HG03060 (cell line): ENCODE results near the gene SCGB1C2.
"Not testable (repeated sequence)": the region's sequence is repeated elsewhere in the genome, so short reads cannot be mapped to it uniquely, and the experiment has no call there.

Experiments
- ATAC-seq: cut with Tn5 transposase; IDR thresholded peaks from one replicate; pipeline ENCODE4 v1.9.1; 2021; ENCODE audit warnings: low read depth, moderate number of reproducible peaks; ENCODE audit not compliant: unreplicated experiment

Gene SCGB1C2

GRCh38 chr17:165939-166338 is 28.6 kb downstream of the SCGB1C2 start:
- ATAC-seq, result no peak

GRCh38 chr17:168614-169013 is 31.2 kb downstream of the SCGB1C2 start:
- not testable (repeated sequence) for ATAC-seq

GRCh38 chr17:170130-170670 is 32.8 kb downstream of the SCGB1C2 start:
- no peak for ATAC-seq

- no peak for ATAC-seq
Measured at GRCh38 chr17:171871-172270, 34.5 kb downstream of the SCGB1C2 start.

- ATAC-seq, result no peak
Measured at GRCh38 chr17:172401-172800, 35.0 kb downstream of the SCGB1C2 start.

GRCh38 chr17:173166-173911 is 36.0 kb downstream of the SCGB1C2 start:
- ATAC-seq, result no peak

- ATAC-seq, result no peak
Measured at GRCh38 chr17:177155-177554, 39.8 kb downstream of the SCGB1C2 start.

GRCh38 chr17:177762-178161 is 40.4 kb downstream of the SCGB1C2 start:
- ATAC-seq, result no peak

GRCh38 chr17:178292-179065 is 41.1 kb downstream of the SCGB1C2 start:
- ATAC-seq, result no peak

- ATAC-seq, result no peak
Measured at GRCh38 chr17:179066-179432, 41.7 kb downstream of the SCGB1C2 start.

GRCh38 chr17:179781-180380 is 42.5 kb downstream of the SCGB1C2 start:
- ATAC-seq, result no peak

- no peak for ATAC-seq
Measured at GRCh38 chr17:180381-181244, 43.2 kb downstream of the SCGB1C2 start.

GRCh38 chr17:181245-182049 is 44.1 kb downstream of the SCGB1C2 start, which contains the start of gene DOC2B:
TSS of gene DOC2B (minus strand) at chr17:181650. CDS start at chr17:181479, 171 bp downstream.
- no peak for ATAC-seq

- no peak for ATAC-seq
Measured at GRCh38 chr17:182050-182751, 44.8 kb downstream of the SCGB1C2 start.

GRCh38 chr17:183021-183420 is 45.7 kb downstream of the SCGB1C2 start:
- no peak for ATAC-seq

GRCh38 chr17:185445-186138 is 48.2 kb downstream of the SCGB1C2 start:
- ATAC-seq, result no peak

GRCh38 chr17:187130-187529 is 49.8 kb downstream of the SCGB1C2 start:
- no peak for ATAC-seq
